HuH-7.5 (cell line): ENCODE data around the gene FRMD8.

Experiments used
- DNase-seq: peaks from one replicate; pipeline ENCODE4 v3.0.0; 2011; ENCODE audit warnings: low spot score

Gene FRMD8

GRCh38 chr11:65386307-65387140, at the start of gene FRMD8:
FRMD8 (plus strand) TSS chr11:65386637; CDS start chr11:65387037, 400 bp downstream.
- DNase-seq, result peak; percentile 93

GRCh38 chr11:65338676-65339075, 47.8 kb upstream of the FRMD8 start:
- no peak for DNase-seq

GRCh38 chr11:65340226-65340625, 46.2 kb upstream of the FRMD8 start:
- DNase-seq, result no peak

- no peak for DNase-seq
Measured at GRCh38 chr11:65341856-65342255, 44.6 kb upstream of the FRMD8 start.

- DNase-seq, result no peak
Measured at GRCh38 chr11:65351511-65351910, 34.9 kb upstream of the FRMD8 start.

GRCh38 chr11:65352783-65353182, 33.7 kb upstream of the FRMD8 start:
- DNase-seq, result no peak

GRCh38 chr11:65353376-65353775, 33.1 kb upstream of the FRMD8 start:
- DNase-seq, result no peak

- no peak for DNase-seq
Measured at GRCh38 chr11:65353900-65354264, 32.6 kb upstream of the FRMD8 start.

- DNase-seq, result peak; percentile 95
Measured at GRCh38 chr11:65354265-65355012, 32.0 kb upstream of the FRMD8 start, which contains the start of gene TIGD3. TIGD3 (plus strand) TSS chr11:65354751; CDS start chr11:65355809, 1,058 bp downstream.

- peak; percentile 54 for DNase-seq
Measured at GRCh38 chr11:65355013-65355775, 31.2 kb upstream of the FRMD8 start.

- no peak for DNase-seq
Measured at GRCh38 chr11:65355776-65356393, 30.6 kb upstream of the FRMD8 start.

- no peak for DNase-seq
Measured at GRCh38 chr11:65356394-65356972, 30.0 kb upstream of the FRMD8 start.

- DNase-seq, result peak; percentile 40
Measured at GRCh38 chr11:65357856-65358356, 28.5 kb upstream of the FRMD8 start.

- no peak for DNase-seq
Measured at GRCh38 chr11:65362320-65362931, 24.0 kb upstream of the FRMD8 start.

GRCh38 chr11:65362966-65363365, 23.5 kb upstream of the FRMD8 start:
- no peak for DNase-seq

- DNase-seq, result no peak
Measured at GRCh38 chr11:65363770-65364169, 22.7 kb upstream of the FRMD8 start.

- peak; percentile 86 for DNase-seq
Measured at GRCh38 chr11:65366340-65366773, 20.1 kb upstream of the FRMD8 start.

- DNase-seq, result no peak
Measured at GRCh38 chr11:65370659-65371049, 15.8 kb upstream of the FRMD8 start.

- DNase-seq, result no peak
Measured at GRCh38 chr11:65373839-65374580, 12.4 kb upstream of the FRMD8 start.

GRCh38 chr11:65375012-65375411, 11.4 kb upstream of the FRMD8 start:
- no peak for DNase-seq
